ENCODE measurements around the gene COL28A1. TPM values are rescaled to one million over a fixed set of nuclear protein-coding genes. Genes with fewer than 3 reads are reported as not detected.

COL28A1 gene
- total RNA-seq, 3 donors from 2014 or later (not counting 1 experiment from before 2014, with no cell fraction given) = 0.28 to 0.84 (median 0.45) TPM

GRCh38 chr7:7454000-7454399 is 81.7 kb downstream of the COL28A1 start:
- Mint-ChIP-seq H3K36me3 (peaks cover under 1% of the 10 kb centered on the region), H3K27ac (no peak overlapping the region), H3K4me3 (no peak overlapping the region), H3K27me3 (ENCODE audit: low read depth in 2 of 2) (peaks cover 0 to 3% of the 10 kb centered on the region in 2 donors), H3K9me3 (peaks cover 2 to 5% of the 10 kb centered on the region in 2 donors), H3K4me1 (no peaks in the 10 kb centered on the region)
- H3K4me3 ChIP-seq (ENCODE audit: low read length) = no peak overlapping the region
- peaks cover 3% of the 10 kb centered on the region for H3K9me3 ChIP-seq (ENCODE audit: control insufficient read depth, insufficient read depth, low read length)
- H3K27me3 ChIP-seq (ENCODE audit: control insufficient read depth, insufficient read depth, low read length) = no peaks in the 10 kb centered on the region
- H3K27ac ChIP-seq (ENCODE audit: low read length) = no peak overlapping the region
- intact Hi-C loops (cut with micrococcal nuclease) = no loop called here
- H3K4me1 ChIP-seq (ENCODE audit: control insufficient read depth, insufficient read depth, low read length) = no peaks in the 10 kb centered on the region
- TF ChIP-seq CTCF (IDR thresholded peaks at IDR 0.05) = no peak
- no peaks in the 10 kb centered on the region for H3K36me3 ChIP-seq (ENCODE audit: control insufficient read depth, insufficient read depth, low read length)
- ATAC-seq (no peak), DNase-seq (no peak)

DNA sequence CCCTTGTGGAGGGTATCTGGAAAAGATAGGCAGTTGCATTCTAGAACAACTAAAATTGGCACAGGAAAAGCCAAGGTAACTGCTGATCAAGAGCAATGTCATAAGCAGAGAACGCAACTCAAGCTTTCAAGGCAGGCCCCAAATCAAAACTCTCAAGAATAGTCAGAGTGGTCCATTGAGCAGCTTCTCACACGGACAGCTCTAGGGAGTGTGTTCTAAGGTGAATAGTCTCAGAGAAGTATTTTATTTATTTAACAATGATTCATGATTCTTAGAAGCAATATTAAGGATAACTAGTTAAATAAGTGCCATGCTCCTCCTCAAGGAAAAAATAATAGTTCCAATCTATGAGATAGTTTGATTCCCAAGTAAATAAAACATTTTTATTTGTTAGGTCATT is 83.0 kb downstream of the COL28A1 start:
- H3K4me1 ChIP-seq (ENCODE audit: control insufficient read depth, insufficient read depth, low read length) = no peaks in the 10 kb centered on the region
- H3K4me1 Mint-ChIP-seq = no peaks in the 10 kb centered on the region

GRCh38 chr7:7452119-7452518 is 83.6 kb downstream of the COL28A1 start:
- Mint-ChIP-seq H3K36me3 (peaks cover 19% of the 10 kb centered on the region), H3K9me3 (peaks cover 10 to 14% of the 10 kb centered on the region in 2 donors), H3K27ac (no peak overlapping the region), H3K4me3 (no peak overlapping the region), H3K27me3 (ENCODE audit: low read depth in 2 of 2) (peaks cover 0 to 3% of the 10 kb centered on the region in 2 donors), H3K4me1 (no peaks in the 10 kb centered on the region)
- H3K9me3 ChIP-seq (ENCODE audit: control insufficient read depth, insufficient read depth, low read length) = peaks cover 6% of the 10 kb centered on the region
- 92% methylated on average over 2 of the region's 3 CpGs for WGBS (ENCODE audit: insufficient coverage)
- no peak for ATAC-seq
- intact Hi-C loops (cut with micrococcal nuclease) = no loop called here
- DNase-seq = no peak
- TF ChIP-seq CTCF (IDR thresholded peaks at IDR 0.05) = no peak
- no peaks in the 10 kb centered on the region for H3K4me1 ChIP-seq (ENCODE audit: control insufficient read depth, insufficient read depth, low read length)
- H3K27me3 ChIP-seq (ENCODE audit: control insufficient read depth, insufficient read depth, low read length) = no peaks in the 10 kb centered on the region
- no peak overlapping the region for H3K4me3 ChIP-seq (ENCODE audit: low read length)
- H3K27ac ChIP-seq (ENCODE audit: low read length) = no peak overlapping the region
- no peaks in the 10 kb centered on the region for H3K36me3 ChIP-seq (ENCODE audit: control insufficient read depth, insufficient read depth, low read length)

More for the DNA sequence above, 83.0 kb downstream of the COL28A1 start:
- no peak overlapping the region for H3K4me3 ChIP-seq (ENCODE audit: low read length)
- DNase-seq (no peak), ATAC-seq (no peak)
- Mint-ChIP-seq H3K4me3 (no peak overlapping the region), H3K36me3 (peaks cover 14% of the 10 kb centered on the region), H3K27me3 (ENCODE audit: low read depth in 2 of 2) (peaks cover 0 to 3% of the 10 kb centered on the region in 2 donors), H3K9me3 (peaks cover 6 to 10% of the 10 kb centered on the region in 2 donors), H3K27ac (no peak overlapping the region)
- no peak for TF ChIP-seq CTCF (IDR thresholded peaks at IDR 0.05)
- no peaks in the 10 kb centered on the region for H3K27me3 ChIP-seq (ENCODE audit: control insufficient read depth, insufficient read depth, low read length)
- no peaks in the 10 kb centered on the region for H3K36me3 ChIP-seq (ENCODE audit: control insufficient read depth, insufficient read depth, low read length)
- WGBS (ENCODE audit: insufficient coverage) = 100% methylated on average over 1 of the region's 2 CpGs
- peaks cover 6% of the 10 kb centered on the region for H3K9me3 ChIP-seq (ENCODE audit: control insufficient read depth, insufficient read depth, low read length)
- intact Hi-C loops (cut with micrococcal nuclease) = no loop called here
- H3K27ac ChIP-seq (ENCODE audit: low read length) = no peak overlapping the region

DNA sequence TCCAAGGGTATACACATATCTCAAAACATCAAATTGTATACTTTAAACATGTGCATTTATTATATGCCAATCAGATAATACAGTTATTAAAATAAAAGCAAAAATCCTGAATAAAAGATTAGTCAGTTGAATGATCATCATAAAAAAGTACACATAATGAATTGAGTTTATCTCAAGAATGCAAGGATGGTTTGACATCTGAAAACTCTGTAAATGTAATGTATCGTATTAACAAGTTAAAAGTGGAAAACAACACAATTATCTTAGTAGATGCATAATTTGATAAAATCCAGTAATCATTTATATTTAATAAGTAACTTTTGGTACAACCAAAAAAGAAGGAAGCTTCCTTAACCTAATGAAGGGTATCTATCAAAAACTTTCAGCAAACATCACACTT is 86.6 kb downstream of the COL28A1 start:
- WGBS (ENCODE audit: insufficient coverage) = no CpG with 5 or more reads among the region's 1 CpG
- Histone ChIP-seq H3K4me3 (ENCODE audit: low read length) (no peak overlapping the region), H3K4me1 (ENCODE audit: control insufficient read depth, insufficient read depth, low read length) (no peaks in the 10 kb centered on the region), H3K9me3 (ENCODE audit: control insufficient read depth, insufficient read depth, low read length) (peaks cover 6% of the 10 kb centered on the region), H3K36me3 (ENCODE audit: control insufficient read depth, insufficient read depth, low read length) (no peaks in the 10 kb centered on the region), H3K27me3 (ENCODE audit: control insufficient read depth, insufficient read depth, low read length) (no peaks in the 10 kb centered on the region), H3K27ac (ENCODE audit: low read length) (no peak overlapping the region)
- Mint-ChIP-seq H3K27ac (no peak overlapping the region), H3K9me3 (peaks cover 18 to 20% of the 10 kb centered on the region in 2 donors), H3K36me3 (peaks cover 37% of the 10 kb centered on the region), H3K27me3 (ENCODE audit: low read depth in 2 of 2) (peaks cover 2 to 6% of the 10 kb centered on the region in 2 donors), H3K4me1 (no peaks in the 10 kb centered on the region), H3K4me3 (no peak overlapping the region)
- ATAC-seq = no peak
- intact Hi-C loops (cut with micrococcal nuclease) = no loop called here
- no peak for DNase-seq
- TF ChIP-seq CTCF (IDR thresholded peaks at IDR 0.05) = no peak

Measured in natural killer cell (primary cell).